B cell (primary cell): ENCODE results near the gene SUMO3. TPM values are rescaled to one million over a fixed set of nuclear protein-coding genes. Genes with fewer than 3 reads are reported as not detected.

Experiments used
- ATAC-seq: fragments of 200-7000 bp; cut with Tn5 transposase; one replicate; pipeline ENCODE4 v1.10.0; 2021; ENCODE audit warnings: low read depth, mild to moderate bottlenecking, moderate number of reproducible peaks, moderate library complexity
- CTCF ChIA-PET: fragments of 350-600 bp; sonication (Branson Sonifier 250); formaldehyde crosslinking; loops from one replicate; lab custom pipeline; 2021; ENCODE audit warnings: antibody characterized with exemption, inconsistent platforms; lab: Charles Lee
- POLR2A ChIA-PET: fragments of 350-600 bp; sonication (Branson Sonifier 250); formaldehyde crosslinking; loops from one replicate; lab custom pipeline; 2021; ENCODE audit warnings: antibody characterized with exemption; lab: Charles Lee
- DNase-seq: peaks from one replicate; pipeline ENCODE4 v3.0.0; 2013
- H2AFZ ChIP-seq: 2 replicates; pipeline ENCODE4 v1.6.1; 2012; ENCODE audit warnings: mild to moderate bottlenecking, low read depth, low read length; ENCODE audit not compliant: insufficient read depth, poor library complexity, severe bottlenecking
- H3K27ac ChIP-seq, 2 donors: 1 replicate in 1 of 2; 2 replicates in 1 of 2; pipeline ENCODE4 v1.5.1; 2012 to 2013; ENCODE audit warnings: low read length in 2 of 2, mild to moderate bottlenecking in 2 of 2, moderate library complexity in 1 of 2
- H3K27me3 ChIP-seq, 4 experiments: fragments of 200-600 bp in 1 of 4; sonication (generic) in 1 of 4; replicated peaks in 1 of 4; 1 replicate in 2 of 4; 2 replicates in 2 of 4; pipeline versions ENCODE4 v1.6.1 to v1.7.0; 2013 to 2016; ENCODE audit warnings: low read length in 3 of 4, mild to moderate bottlenecking in 2 of 4, mixed read lengths in 1 of 4, moderate library complexity in 1 of 4; ENCODE audit not compliant: insufficient read depth in 4 of 4, control insufficient read depth in 3 of 4; ENCODE audit errors: control extremely low read depth in 1 of 4
- H3K36me3 ChIP-seq, 2 experiments: replicated peaks in 1 of 2; 1 replicate in 1 of 2; 2 replicates in 1 of 2; pipeline versions ENCODE4 v1.6.1 to v1.7.1; 2013; ENCODE audit warnings: low read length in 1 of 2; ENCODE audit not compliant: insufficient read depth in 2 of 2, control insufficient read depth in 1 of 2; ENCODE audit errors: control extremely low read depth in 1 of 2, extremely low read depth in 1 of 2
- H3K4me1 ChIP-seq, 2 donors: fragments of 200-600 bp in 1 of 2; sonication (generic) in 1 of 2; 1 replicate in 1 of 2; 2 replicates in 1 of 2; pipeline versions ENCODE4 v1.5.1 to v1.6.1; 2013 to 2017; ENCODE audit warnings: low read length in 2 of 2; ENCODE audit not compliant: control insufficient read depth in 2 of 2, insufficient read depth in 2 of 2
- H3K4me2 ChIP-seq: replicated peaks from 2 replicates; pipeline ENCODE3; 2012; ENCODE audit warnings: mild to moderate bottlenecking, low read depth, low read length; ENCODE audit not compliant: poor library complexity, severe bottlenecking
- H3K4me3 ChIP-seq, 5 experiments: fragments of 200-600 bp in 1 of 5; sonication (generic) in 1 of 5; 1 replicate in 3 of 5; 2 replicates in 2 of 5; pipeline versions ENCODE4 v1.5.1 to v1.7.0; 2011 to 2016; ENCODE audit warnings: low read length in 4 of 5, mild to moderate bottlenecking in 4 of 5, low read depth in 2 of 5, control low read depth in 1 of 5, moderate library complexity in 1 of 5; ENCODE audit not compliant: insufficient read depth in 1 of 5; ENCODE audit errors: control extremely low read depth in 1 of 5, extremely low read depth in 1 of 5
- H3K79me2 ChIP-seq: fragments of 200-600 bp; sonication (generic); one replicate; pipeline ENCODE4 v1.6.0; 2016; ENCODE audit warnings: low read length; ENCODE audit not compliant: control insufficient read depth, insufficient read depth
- H3K9ac ChIP-seq: fragments of 200-600 bp; sonication (generic); 2 replicates; pipeline ENCODE4 v1.6.1; 2017; ENCODE audit warnings: mild to moderate bottlenecking, low read length, moderate library complexity
- H3K9me3 ChIP-seq, 3 donors: one replicate each; pipeline versions ENCODE4 v1.6.1 to v1.7.1; 2013; ENCODE audit warnings: low read length in 2 of 3; ENCODE audit not compliant: control insufficient read depth in 2 of 3, insufficient read depth in 1 of 3; ENCODE audit errors: control extremely low read depth in 1 of 3
- H4K20me1 ChIP-seq: 2 replicates; pipeline ENCODE4 v1.6.0; 2012; ENCODE audit warnings: mild to moderate bottlenecking, low read length; ENCODE audit not compliant: insufficient read depth, control insufficient read depth, poor library complexity, severe bottlenecking
- H3K27ac Mint-ChIP-seq: one replicate; pipeline ENCODE4 v1.8.0; 2021; ENCODE audit warnings: mixed read lengths
- H3K27me3 Mint-ChIP-seq: one replicate; pipeline ENCODE4 v1.8.0; 2021; ENCODE audit warnings: mixed read lengths
- H3K4me1 Mint-ChIP-seq: one replicate; pipeline ENCODE4 v1.8.0; 2021; ENCODE audit warnings: mixed read lengths
- H3K4me3 Mint-ChIP-seq: one replicate; pipeline ENCODE4 v1.8.0; 2021; ENCODE audit warnings: mixed read lengths
- H3K9me3 Mint-ChIP-seq: one replicate; pipeline ENCODE4 v1.8.0; 2022; ENCODE audit warnings: mixed read lengths; ENCODE audit not compliant: insufficient read depth
- EZH2 ChIP-seq: IDR thresholded peaks from 2 replicates; pipeline ENCODE4 v1.6.1; 2012; ENCODE audit warnings: borderline replicate concordance, low read depth, mild to moderate bottlenecking, moderate library complexity, low read length; ENCODE audit not compliant: insufficient read depth, poor library complexity, severe bottlenecking
- WGBS: methylation state at CpG from one replicate; pipeline ENCODE4 v1.1.5; 2013; ENCODE audit warnings: missing lambda C conversion rate; ENCODE audit not compliant: insufficient coverage; 5-methylcytosine and 5-hydroxymethylcytosine counted together
- intact Hi-C: fragments of 100-400 bp; cut with micrococcal nuclease; formaldehyde crosslinking; loops from one replicate; pipeline ENCODE4 v1.10.0; 2022
- polyA plus RNA-seq: library from polyadenylated mRNA; depleted of rRNA; stranded (reverse); fragments of >200 nt; gene quantifications from 2 replicates; pipeline ENCODE4 v1.2.3, GENCODE V29; 2012
- total RNA-seq, 2 donors: library from RNA; stranded (reverse); fragments of 120-200 nt in 1 of 2; gene quantifications; 1 replicate in 1 of 2; 2 replicates in 1 of 2; pipeline versions ENCODE4 v1.2.3 to v1.2.4, GENCODE V29; 2013 to 2022
- TF ChIP-seq, protein P1 (sequence below): fragments of 200-600 bp; IDR thresholded peaks from one replicate; pipeline ENCODE4 v1.8.0; 2022; ENCODE audit warnings: antibody characterized with exemption, mild to moderate bottlenecking

Gene SUMO3
- total and polyA plus RNA-seq, 2 donors (not counting 1 experiment from before 2014, with no cell fraction given): 37.6 to 44.8 TPM

DNA sequence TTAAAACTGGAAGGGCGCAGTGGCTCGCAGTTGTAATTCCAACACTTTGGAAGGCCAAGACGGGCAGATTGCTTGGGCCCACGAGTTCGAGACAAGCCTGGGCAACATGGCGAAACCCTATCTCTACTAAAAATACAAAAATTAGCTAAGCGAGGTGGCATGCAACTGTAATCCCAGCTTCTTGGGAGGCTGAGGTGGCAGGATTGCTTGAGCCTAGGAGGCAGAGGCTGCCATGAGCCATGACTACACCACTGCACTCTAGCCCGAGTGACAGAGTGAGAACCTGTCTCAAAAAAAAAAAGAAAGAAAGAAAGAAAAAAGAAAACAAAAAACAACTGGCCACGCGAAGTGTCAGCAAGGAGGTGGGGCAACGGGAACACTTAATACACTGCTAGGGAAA, 22.5 kb downstream of the SUMO3 start:
- CTCF ChIA-PET: interaction anchor here (0.7 to 1.1 kb wide), 2 partner anchors 285 to 342 kb away, joined by 3 read pairs; no protein-coding TSS in a partner anchor
- intact Hi-C loops: no loop called here
- H2AFZ ChIP-seq: no peak overlapping the region
- POLR2A ChIA-PET: no interaction called here
- Mint-ChIP-seq H3K27ac (no peak overlapping the region), H3K9me3 (no peaks in the 10 kb centered on the region), H3K4me1 (peaks cover 41% of the 10 kb centered on the region), H3K27me3 (no peaks in the 10 kb centered on the region), H3K4me3 (no peak overlapping the region)
- DNase-seq (no peak), ATAC-seq (no peak)
- H4K20me1 ChIP-seq: peaks cover 80% of the 10 kb centered on the region
- TF ChIP-seq EZH2: no peak
- TF ChIP-seq, protein P1, sequence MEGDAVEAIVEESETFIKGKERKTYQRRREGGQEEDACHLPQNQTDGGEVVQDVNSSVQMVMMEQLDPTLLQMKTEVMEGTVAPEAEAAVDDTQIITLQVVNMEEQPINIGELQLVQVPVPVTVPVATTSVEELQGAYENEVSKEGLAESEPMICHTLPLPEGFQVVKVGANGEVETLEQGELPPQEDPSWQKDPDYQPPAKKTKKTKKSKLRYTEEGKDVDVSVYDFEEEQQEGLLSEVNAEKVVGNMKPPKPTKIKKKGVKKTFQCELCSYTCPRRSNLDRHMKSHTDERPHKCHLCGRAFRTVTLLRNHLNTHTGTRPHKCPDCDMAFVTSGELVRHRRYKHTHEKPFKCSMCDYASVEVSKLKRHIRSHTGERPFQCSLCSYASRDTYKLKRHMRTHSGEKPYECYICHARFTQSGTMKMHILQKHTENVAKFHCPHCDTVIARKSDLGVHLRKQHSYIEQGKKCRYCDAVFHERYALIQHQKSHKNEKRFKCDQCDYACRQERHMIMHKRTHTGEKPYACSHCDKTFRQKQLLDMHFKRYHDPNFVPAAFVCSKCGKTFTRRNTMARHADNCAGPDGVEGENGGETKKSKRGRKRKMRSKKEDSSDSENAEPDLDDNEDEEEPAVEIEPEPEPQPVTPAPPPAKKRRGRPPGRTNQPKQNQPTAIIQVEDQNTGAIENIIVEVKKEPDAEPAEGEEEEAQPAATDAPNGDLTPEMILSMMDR: no peak
- no peak overlapping the region for H3K4me3 ChIP-seq
- no peak overlapping the region for H3K9ac ChIP-seq
- H3K36me3 ChIP-seq: peaks cover 0 to 45% of the 10 kb centered on the region in 2 experiments
- H3K4me2 ChIP-seq: no peak overlapping the region
- H3K9me3 ChIP-seq: no peaks in the 10 kb centered on the region
- peaks cover 88% of the 10 kb centered on the region for H3K79me2 ChIP-seq
- no peak overlapping the region for H3K27ac ChIP-seq
- peaks cover 17 to 26% of the 10 kb centered on the region in 2 donors for H3K4me1 ChIP-seq
- H3K27me3 ChIP-seq: no peaks in the 10 kb centered on the region
- 100% methylated on average over 5 of the region's 11 CpGs for WGBS

DNA sequence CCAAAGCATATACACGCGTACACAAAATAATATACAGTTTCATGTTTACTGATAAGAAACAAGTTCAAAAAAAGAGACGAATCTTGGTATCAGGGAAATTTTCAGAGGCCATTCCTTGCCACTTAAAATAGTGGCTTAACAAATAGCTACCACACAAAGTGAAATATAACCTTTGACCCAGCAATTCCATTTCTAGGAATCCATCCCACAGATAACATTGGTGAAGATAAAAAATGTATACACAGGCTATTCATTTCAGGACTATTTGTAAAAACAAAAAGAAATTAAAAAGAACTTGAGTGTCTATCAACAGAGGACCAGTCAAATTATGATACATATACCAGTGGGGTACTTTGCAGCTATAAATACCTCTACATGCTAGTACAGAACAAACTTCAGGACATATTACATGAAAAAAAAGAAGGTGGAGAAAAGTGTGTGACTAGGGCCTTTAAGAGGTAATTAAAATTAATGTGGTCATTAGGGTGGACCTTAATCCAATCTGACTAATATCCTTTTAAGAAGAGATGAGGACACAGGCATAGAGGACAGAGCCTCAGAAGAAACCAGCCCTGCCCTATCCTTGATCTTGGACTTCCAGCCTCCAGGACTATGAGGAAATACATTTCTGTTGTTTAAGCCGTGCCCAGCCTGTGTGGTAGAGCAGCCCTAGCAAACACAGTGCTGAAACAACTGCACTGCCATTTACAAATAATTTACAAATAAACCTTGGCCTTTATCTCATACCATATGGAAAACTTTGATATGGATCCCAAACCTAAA, 24.1 kb downstream of the SUMO3 start:
- no peak overlapping the region for H3K4me3 Mint-ChIP-seq
- H3K27ac ChIP-seq: no peak overlapping the region
- no peak for DNase-seq
- H3K4me1 Mint-ChIP-seq: peaks cover 41% of the 10 kb centered on the region
- POLR2A ChIA-PET: no interaction called here
- no peak overlapping the region for H3K4me3 ChIP-seq
- no peak overlapping the region for H2AFZ ChIP-seq
- CTCF ChIA-PET: interaction anchor here (0.6 to 2.4 kb wide), 34 partner anchors 8 to 989 kb away, joined by 3 to 37 read pairs (median 4); partner anchors contain the start of genes PTTG1IP and UBE2G2
- peaks cover 22 to 32% of the 10 kb centered on the region in 2 donors for H3K4me1 ChIP-seq
- no peaks in the 10 kb centered on the region for H3K9me3 Mint-ChIP-seq
- H4K20me1 ChIP-seq: peaks cover 80% of the 10 kb centered on the region
- WGBS: 100% methylated on average over 1 of the region's 4 CpGs
- no peak overlapping the region for H3K4me2 ChIP-seq
- H3K9ac ChIP-seq: no peak overlapping the region
- peaks cover 84% of the 10 kb centered on the region for H3K79me2 ChIP-seq
- no peaks in the 10 kb centered on the region for H3K27me3 ChIP-seq
- no peak for TF ChIP-seq EZH2
- TF ChIP-seq, protein P1: peak; percentile 59
- no peaks in the 10 kb centered on the region for H3K9me3 ChIP-seq
- no peaks in the 10 kb centered on the region for H3K27me3 Mint-ChIP-seq
- no peak overlapping the region for H3K27ac Mint-ChIP-seq
- intact Hi-C loops: loop anchor here (1.0 kb wide), 2 partner anchors 38 to 283 kb away; no protein-coding TSS in a partner anchor
- peaks cover 0 to 42% of the 10 kb centered on the region in 2 experiments for H3K36me3 ChIP-seq
- ATAC-seq: no peak
